ENCODE results near the gene MTA3. TPM values are rescaled to one million over a fixed set of nuclear protein-coding genes. Genes with fewer than 3 reads are reported as not detected.

The MTA3 gene
- total and polyA plus RNA-seq, 9 of the 15 experiments (the other 6 are each of a cell fraction or from before 2014, with no cell fraction given), result 12.4 to 39.6 (median 23.5) TPM

GRCh38 chr2:42693013-42693615 lies 124.7 kb downstream of the MTA3 start (continued):
- TF ChIP-seq MBD1 (CRISPR knock-in tag; IDR thresholded peaks at IDR 0.05), result no peak
- TF ChIP-seq BDP1 (IDR thresholded peaks at IDR 0.05; ENCODE audit: insufficient read depth, insufficient read length), result no peak

- H3K9ac ChIP-seq (ENCODE audit: insufficient read depth in 1 of 2, low read depth in 2 of 2, low read length in 2 of 2), result no peak overlapping the region
- no peak overlapping the region for H3K4me2 ChIP-seq (ENCODE audit: insufficient read depth, low read length)
- ATAC-seq (peak; percentile 50; the same call in 2 of the 3 replicates), DNase-seq (ENCODE audit: extremely low read depth in 1 of 4, low spot score in 3 of 4) (no peak), FAIRE-seq (no peak)
- H3K27ac ChIP-seq (ENCODE audit: extremely low read depth, low read depth, low read length), result no peak overlapping the region
- H3K4me1 ChIP-seq (replicated peaks in 1 of 2; ENCODE audit: control insufficient read depth in 2 of 2, insufficient read depth in 2 of 2, low read length in 2 of 2), result peaks cover 4 to 7% of the 10 kb centered on the region in 2 experiments; a peak in 3 of 5 replicates
- TF ChIP-seq SOX6 (IDR thresholded peaks at IDR 0.05), result no peak
- no peak for TF ChIP-seq NFIX (CRISPR knock-in tag; IDR thresholded peaks at IDR 0.05; ENCODE audit: low read depth)
- no peak for TF ChIP-seq ZKSCAN1 (IDR thresholded peaks at IDR 0.05; ENCODE audit: low read depth, low read length)
- TF ChIP-seq, protein P1, sequence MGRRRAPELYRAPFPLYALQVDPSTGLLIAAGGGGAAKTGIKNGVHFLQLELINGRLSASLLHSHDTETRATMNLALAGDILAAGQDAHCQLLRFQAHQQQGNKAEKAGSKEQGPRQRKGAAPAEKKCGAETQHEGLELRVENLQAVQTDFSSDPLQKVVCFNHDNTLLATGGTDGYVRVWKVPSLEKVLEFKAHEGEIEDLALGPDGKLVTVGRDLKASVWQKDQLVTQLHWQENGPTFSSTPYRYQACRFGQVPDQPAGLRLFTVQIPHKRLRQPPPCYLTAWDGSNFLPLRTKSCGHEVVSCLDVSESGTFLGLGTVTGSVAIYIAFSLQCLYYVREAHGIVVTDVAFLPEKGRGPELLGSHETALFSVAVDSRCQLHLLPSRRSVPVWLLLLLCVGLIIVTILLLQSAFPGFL (CRISPR knock-in tag; IDR thresholded peaks at IDR 0.05), result no peak
- no peak overlapping the region for H3K4me3 ChIP-seq
- no peaks in the 10 kb centered on the region for H3K9me1 ChIP-seq (ENCODE audit: control insufficient read depth, insufficient read depth, low read length)
- H3K27me3 ChIP-seq (ENCODE audit: control insufficient read depth in 2 of 2, insufficient read depth in 2 of 2, low read length in 2 of 2), result no peaks in the 10 kb centered on the region
- WGBS (ENCODE audit: insufficient coverage, low coverage, missing lambda C conversion rate), result 69% methylated on average over 5 of the region's 5 CpGs
- BruUV-seq (replicated peaks), result no TSS peak
- no peaks in the 10 kb centered on the region for H3K9me3 ChIP-seq (replicated peaks; ENCODE audit: control insufficient read depth, insufficient read depth, low read depth, low read length)
- CTCF ChIA-PET (ENCODE audit: low intra/inter-chr PET ratio), result no interaction called here
- in situ Hi-C loops (cut with MboI), result no loop called here
- no peaks in the 10 kb centered on the region for H3K79me2 ChIP-seq (ENCODE audit: control insufficient read depth, insufficient read depth, low read length)
- no peaks in the 10 kb centered on the region for H3K36me3 ChIP-seq (ENCODE audit: control insufficient read depth, insufficient read depth, low read length)
- H2AFZ ChIP-seq (ENCODE audit: low read depth, low read length), result no peak overlapping the region
- POLR2A ChIA-PET, result interaction anchor here (0.6 to 0.7 kb wide), 3 partner anchors 38 to 195 kb away, joined by 3 to 5 read pairs (median 5); no protein-coding TSS in a partner anchor
- H4K20me1 ChIP-seq (replicated peaks; ENCODE audit: control insufficient read depth, insufficient read depth, low read length), result no peaks in the 10 kb centered on the region
- intact Hi-C loops (cut with micrococcal nuclease), result no loop called here
Measured at GRCh38 chr2:42693688-42694479, 125.5 kb downstream of the MTA3 start.

Measured in K562 (cell line).